ENCODE results near the gene TMEM37. TPM values are rescaled to one million over a fixed set of nuclear protein-coding genes. Genes with fewer than 3 reads are reported as not detected.

The TMEM37 gene
- total and polyA plus RNA-seq, 2 of the 13 experiments (the other 11 are each of a cell fraction or from before 2014, with no cell fraction given) = 37.7 to 115 TPM

DNA sequence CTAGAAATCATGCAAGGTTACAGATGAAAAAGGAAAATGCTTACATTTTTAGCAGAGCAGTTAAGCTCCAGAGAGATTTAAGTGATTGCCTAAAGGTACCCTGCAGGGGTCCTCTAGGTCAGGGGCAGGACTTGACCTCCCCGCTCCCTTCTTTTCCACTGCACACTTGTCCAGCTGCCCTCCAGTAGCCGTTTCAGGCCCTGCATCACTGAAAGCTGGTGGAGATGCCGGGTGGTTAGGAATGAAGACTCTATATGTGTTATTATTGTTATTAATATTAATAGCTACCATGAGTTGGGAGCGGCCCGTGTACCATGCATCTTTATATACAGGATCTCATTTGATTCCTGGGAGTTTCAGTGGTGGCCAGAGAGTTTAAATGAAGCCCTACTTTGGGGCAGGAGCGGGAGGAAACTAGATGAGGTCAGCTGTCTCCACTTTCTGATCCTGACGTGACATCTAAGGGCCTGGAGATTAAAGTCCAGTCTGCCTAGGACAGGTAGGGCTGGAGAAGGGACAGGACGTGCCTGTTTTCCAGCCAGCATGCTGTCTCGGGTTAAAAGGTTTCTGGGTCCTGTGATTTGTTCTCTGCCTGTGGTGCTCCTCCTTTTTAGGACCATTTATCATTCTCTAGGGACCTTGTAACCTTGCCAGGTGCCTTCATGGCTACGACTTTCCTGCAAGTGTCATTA, 2.1 kb downstream of the TMEM37 start (continued):
- TF ChIP-seq, protein P1, sequence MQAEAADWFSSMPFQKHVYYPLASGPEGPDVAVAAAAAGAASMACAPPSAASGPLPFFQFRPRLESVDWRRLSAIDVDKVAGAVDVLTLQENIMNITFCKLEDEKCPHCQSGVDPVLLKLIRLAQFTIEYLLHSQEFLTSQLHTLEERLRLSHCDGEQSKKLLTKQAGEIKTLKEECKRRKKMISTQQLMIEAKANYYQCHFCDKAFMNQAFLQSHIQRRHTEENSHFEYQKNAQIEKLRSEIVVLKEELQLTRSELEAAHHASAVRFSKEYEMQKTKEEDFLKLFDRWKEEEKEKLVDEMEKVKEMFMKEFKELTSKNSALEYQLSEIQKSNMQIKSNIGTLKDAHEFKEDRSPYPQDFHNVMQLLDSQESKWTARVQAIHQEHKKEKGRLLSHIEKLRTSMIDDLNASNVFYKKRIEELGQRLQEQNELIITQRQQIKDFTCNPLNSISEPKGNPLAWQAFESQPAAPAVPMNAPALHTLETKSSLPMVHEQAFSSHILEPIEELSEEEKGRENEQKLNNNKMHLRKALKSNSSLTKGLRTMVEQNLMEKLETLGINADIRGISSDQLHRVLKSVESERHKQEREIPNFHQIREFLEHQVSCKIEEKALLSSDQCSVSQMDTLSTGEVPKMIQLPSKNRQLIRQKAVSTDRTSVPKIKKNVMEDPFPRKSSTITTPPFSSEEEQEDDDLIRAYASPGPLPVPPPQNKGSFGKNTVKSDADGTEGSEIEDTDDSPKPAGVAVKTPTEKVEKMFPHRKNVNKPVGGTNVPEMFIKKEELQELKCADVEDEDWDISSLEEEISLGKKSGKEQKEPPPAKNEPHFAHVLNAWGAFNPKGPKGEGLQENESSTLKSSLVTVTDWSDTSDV (CRISPR knock-in tag; IDR thresholded peaks at IDR 0.05) = no peak
- TF ChIP-seq GMEB2 (CRISPR knock-in tag; IDR thresholded peaks at IDR 0.05; ENCODE audit: low read depth) (no peak), TBX2 (CRISPR knock-in tag; IDR thresholded peaks at IDR 0.05; ENCODE audit: borderline replicate concordance) (peak; percentile 57; the same call in 1 of the 2 replicates), SCMH1 (CRISPR knock-in tag; IDR thresholded peaks at IDR 0.05; ENCODE audit: borderline replicate concordance) (no peak), U2AF1 (optimal IDR thresholded peaks at IDR 0.05; ENCODE audit: low read depth, low read length) (no peak), MTF2 (CRISPR knock-in tag; IDR thresholded peaks at IDR 0.05; ENCODE audit: borderline replicate concordance) (no peak), MXD1 (CRISPR knock-in tag; IDR thresholded peaks at IDR 0.05) (no peak), ZMAT3 (CRISPR knock-in tag; conservative IDR thresholded peaks at IDR 0.05) (peak; percentile 47; the same call in 1 of the 2 replicates), SETDB1 (CRISPR knock-in tag; IDR thresholded peaks at IDR 0.05; ENCODE audit: borderline replicate concordance) (no peak), ZNF574 (CRISPR knock-in tag; IDR thresholded peaks at IDR 0.05) (no peak), LCORL (IDR thresholded peaks at IDR 0.05) (no peak), LCORL (CRISPR knock-in tag; IDR thresholded peaks at IDR 0.05) (peak; percentile 88), GMEB1 (CRISPR knock-in tag; IDR thresholded peaks at IDR 0.05; ENCODE audit: borderline replicate concordance) (no peak), EHMT2 (IDR thresholded peaks at IDR 0.05; ENCODE audit: borderline replicate concordance, low read depth, low read length) (no peak), GFI1 (CRISPR knock-in tag; IDR thresholded peaks at IDR 0.05; ENCODE audit: borderline replicate concordance) (peak; percentile 61; the same call in 1 of the 2 replicates), ZNF772 (CRISPR knock-in tag; IDR thresholded peaks at IDR 0.05) (peak; percentile 65; the same call in 1 of the 2 replicates), DRAP1 (CRISPR knock-in tag; IDR thresholded peaks at IDR 0.05) (peak; percentile 54; the same call in 1 of the 2 replicates)

Measured in HepG2 (cell line).